HepG2 (cell line): ENCODE measurements around the gene SLCO3A1. TPM values are rescaled to one million over a fixed set of nuclear protein-coding genes. Genes with fewer than 3 reads are reported as not detected.

Source experiments
- ATAC-seq: fragments of 200-7000 bp; cut with Tn5 transposase; 3 replicates; pipeline ENCODE4 v1.9.1; 2020; ENCODE audit warnings: mild to moderate bottlenecking, moderate library complexity
- BruUV-seq: library from RNA; stranded (reverse); fragments of 400-500 nt; replicated peaks from 2 replicates; lab custom pipeline; 2021; lab: Mats Ljungman, UMichigan
- CTCF ChIA-PET: fragments of 300-600 bp; formaldehyde crosslinking; extraction: SDS; loops from one replicate; lab custom pipeline; 2021; ENCODE audit warnings: low total read pairs, inconsistent platforms, low intra/inter-chr PET ratio; lab: Yijun Ruan, JAX
- POLR2A ChIA-PET: fragments of 350-600 bp; sonication (Branson Sonifier 250); formaldehyde crosslinking; loops from one replicate; lab custom pipeline; 2020; ENCODE audit warnings: antibody characterized with exemption, inconsistent platforms; lab: Yijun Ruan, JAX
- DNase-seq: peaks from one replicate; pipeline ENCODE4 v3.0.0-alpha.2; 2015; ENCODE audit warnings: low spot score
- FAIRE-seq: peaks from 3 replicates; lab custom pipeline; 2011; peaks lifted over from hg19 to GRCh38; lab: Jason Lieb, UNC
- H2AFZ ChIP-seq: one replicate; pipeline ENCODE4 v1.6.1; 2011; ENCODE audit warnings: low read length, inconsistent platforms
- H3K27ac ChIP-seq: fragments of 300-600 bp; 3 replicates; pipeline ENCODE4 v1.8.0; 2011; ENCODE audit warnings: mixed run types, mild to moderate bottlenecking, mixed read lengths, low read length, inconsistent platforms; ENCODE audit not compliant: insufficient read depth; ENCODE audit errors: extremely low read length
- H3K27me3 ChIP-seq, 2 experiments: fragments of 200-600 bp in 1 of 2; 2 replicates in 1 of 2; 3 replicates in 1 of 2; pipeline versions ENCODE4 v1.6.0 to v1.8.0; 2011; ENCODE audit warnings: low read length in 2 of 2, mild to moderate bottlenecking in 2 of 2, moderate library complexity in 2 of 2, inconsistent platforms in 1 of 2; ENCODE audit not compliant: insufficient read depth in 2 of 2, control insufficient read depth in 1 of 2
- H3K36me3 ChIP-seq, 2 experiments: fragments of 200-600 bp in 1 of 2; replicated peaks in 1 of 2; 2 replicates in 1 of 2; 3 replicates in 1 of 2; pipeline versions ENCODE4 v1.5.1 to v1.8.0; 2011; ENCODE audit warnings: low read length in 2 of 2, inconsistent platforms in 1 of 2; ENCODE audit not compliant: insufficient read depth in 2 of 2, control insufficient read depth in 1 of 2
- H3K4me1 ChIP-seq: 2 replicates; pipeline ENCODE4 v1.5.1; 2012; ENCODE audit warnings: low read length, inconsistent platforms; ENCODE audit not compliant: insufficient read depth
- H3K4me2 ChIP-seq: 2 replicates; pipeline ENCODE4 v1.6.0; 2011; ENCODE audit warnings: low read depth, low read length, inconsistent platforms
- H3K4me3 ChIP-seq, 3 experiments: fragments of 200-600 bp in 1 of 3; sonication (generic), shearing (Covaris generic) in 1 of 3; replicated peaks in 1 of 3; 2 replicates each; pipeline ENCODE4 v1.5.1; 2011 to 2016; ENCODE audit warnings: low read length in 3 of 3, inconsistent platforms in 2 of 3, low read depth in 2 of 3, mild to moderate bottlenecking in 2 of 3, control low read depth in 1 of 3, mixed read lengths in 1 of 3; ENCODE audit not compliant: insufficient read depth in 1 of 3
- H3K79me2 ChIP-seq: one replicate; pipeline ENCODE4 v1.6.1; 2011; ENCODE audit warnings: low read length, inconsistent platforms; ENCODE audit not compliant: insufficient read depth
- H3K9ac ChIP-seq: 2 replicates; pipeline ENCODE4 v1.6.0; 2011; ENCODE audit warnings: mild to moderate bottlenecking, low read depth, low read length, inconsistent platforms; ENCODE audit not compliant: insufficient read depth
- H3K9me3 ChIP-seq: 2 replicates; pipeline ENCODE4 v1.5.1; 2012; ENCODE audit warnings: mild to moderate bottlenecking, low read length
- H4K20me1 ChIP-seq: 2 replicates; pipeline ENCODE4 v1.6.0; 2011; ENCODE audit warnings: inconsistent platforms, mild to moderate bottlenecking, low read length, moderate library complexity; ENCODE audit not compliant: insufficient read depth
- ASH2L ChIP-seq: fragments of 300-600, 200-600 bp; sonication (generic); IDR thresholded peaks from 2 replicates; pipeline ENCODE4 v1.7.0; 2017; ENCODE audit warnings: low read depth, mild to moderate bottlenecking, moderate library complexity, mixed read lengths, low read length; ENCODE audit not compliant: insufficient read length
- CENPT ChIP-seq: sonication (generic); formaldehyde crosslinking; IDR thresholded peaks from 2 replicates; pipeline ENCODE4 v1.8.0; 2022; ENCODE audit warnings: low read depth, mild to moderate bottlenecking, moderate library complexity, missing genetic modification reagents
- CREB3 ChIP-seq: sonication (generic); formaldehyde crosslinking; IDR thresholded peaks from 2 replicates; pipeline ENCODE4 v1.5.0; 2020; ENCODE audit warnings: missing genetic modification reagents
- FOXK2 ChIP-seq: fragments of 450-650 bp; IDR thresholded peaks from 2 replicates; pipeline ENCODE4 v1.6.1; 2016
- GZF1 ChIP-seq: sonication (generic); formaldehyde crosslinking; IDR thresholded peaks from 2 replicates; pipeline ENCODE4 v1.5.1; 2020; ENCODE audit warnings: mild to moderate bottlenecking, missing genetic modification reagents
- NFKB2 ChIP-seq: sonication (generic); formaldehyde crosslinking; IDR thresholded peaks from 2 replicates; pipeline ENCODE4 v1.4.0; 2020; ENCODE audit warnings: missing genetic modification reagents, borderline replicate concordance
- POGZ ChIP-seq: sonication (generic); formaldehyde crosslinking; IDR thresholded peaks from 2 replicates; pipeline ENCODE4 v1.4.0; 2020; ENCODE audit warnings: mild to moderate bottlenecking, missing genetic modification reagents
- SNAI1 ChIP-seq: sonication (generic); formaldehyde crosslinking; IDR thresholded peaks from 2 replicates; pipeline ENCODE4 v1.5.0; 2020; ENCODE audit warnings: mild to moderate bottlenecking, missing genetic modification reagents, borderline replicate concordance
- ZBTB21 ChIP-seq: sonication (generic); formaldehyde crosslinking; IDR thresholded peaks from 2 replicates; pipeline ENCODE4 v1.4.0; 2020; ENCODE audit warnings: missing genetic modification reagents
- ZFP90 ChIP-seq: sonication (generic); formaldehyde crosslinking; IDR thresholded peaks from 2 replicates; pipeline ENCODE4 v1.8.0; 2022; ENCODE audit warnings: missing genetic modification reagents, mild to moderate bottlenecking, inconsistent platforms, borderline replicate concordance
- ZIK1 ChIP-seq: sonication (generic); formaldehyde crosslinking; IDR thresholded peaks from 2 replicates; pipeline ENCODE4 v1.5.0; 2020; ENCODE audit warnings: mild to moderate bottlenecking, low read depth, missing genetic modification reagents, borderline replicate concordance
- ZNF12 ChIP-seq: sonication (generic); formaldehyde crosslinking; IDR thresholded peaks from 2 replicates; pipeline ENCODE4 v1.5.0; 2020; ENCODE audit warnings: missing genetic modification reagents
- ZNF17 ChIP-seq: sonication (generic); formaldehyde crosslinking; IDR thresholded peaks from 2 replicates; pipeline ENCODE4 v1.5.0; 2020; ENCODE audit warnings: mild to moderate bottlenecking, missing genetic modification reagents
- ZNF362 ChIP-seq: sonication (generic); formaldehyde crosslinking; IDR thresholded peaks from 2 replicates; pipeline ENCODE4 v1.4.0; 2020; ENCODE audit warnings: missing genetic modification reagents, mild to moderate bottlenecking, borderline replicate concordance
- ZNF367 ChIP-seq: sonication (generic); formaldehyde crosslinking; IDR thresholded peaks from 2 replicates; pipeline ENCODE4 v1.4.0; 2020; ENCODE audit warnings: missing genetic modification reagents, borderline replicate concordance
- ZNF83 ChIP-seq: sonication (generic); formaldehyde crosslinking; IDR thresholded peaks from 2 replicates; pipeline ENCODE4 v1.4.0; 2020; ENCODE audit warnings: missing genetic modification reagents, mild to moderate bottlenecking, borderline replicate concordance
- ZSCAN9 ChIP-seq: IDR thresholded peaks from 2 replicates; pipeline ENCODE4 v1.6.1; 2016; ENCODE audit warnings: borderline replicate concordance
- WGBS: methylation state at CpG from one replicate; pipeline ENCODE4 v1.1.6; 2017; ENCODE audit warnings: low lambda C conversion rate; 5-methylcytosine and 5-hydroxymethylcytosine counted together
- in situ Hi-C: cut with HindIII; loops from 2 replicates; pipeline ENCODE4 v1.10.0; 2017; ENCODE audit warnings: low pct_unique_long_range_greater_than_20kb; ENCODE audit not compliant: extremely low pct_ligation_motif_present
- intact Hi-C: fragments of 100-400 bp; cut with micrococcal nuclease; formaldehyde crosslinking; loops from one replicate; pipeline ENCODE4 v1.10.0; 2022; ENCODE audit not compliant: unreplicated experiment
- polyA plus RNA-seq, 8 experiments: library from polyadenylated mRNA; depleted of rRNA in 3 of 8; stranded (reverse) in 7 of 8; unstranded in 1 of 8; fragments of >200 nt; fragmentation: Illumina TruSeq in 4 of 8; extraction: Trizol in 4 of 8; gene quantifications; 2 replicates each; pipeline versions ENCODE4 v1.2.1 to v1.2.3, GENCODE V29; 2011 to 2016; ENCODE audit warnings: low read depth in 4 of 8, missing spikeins in 1 of 8, mixed read lengths in 1 of 8; ENCODE audit not compliant: insufficient read depth in 1 of 8
- total RNA-seq, 5 experiments: library from RNA; depleted of rRNA; stranded (reverse); fragments of >200 nt; fragmentation: Illumina TruSeq; extraction: Trizol; gene quantifications; 2 replicates each; pipeline ENCODE4 v1.2.3, GENCODE V29; 2016; ENCODE audit warnings: low read depth in 1 of 5

SLCO3A1 gene
- total and polyA plus RNA-seq, 2 of the 13 experiments (the other 11 are each of a cell fraction or from before 2014, with no cell fraction given): 0.02 TPM; not detected in 1

DNA sequence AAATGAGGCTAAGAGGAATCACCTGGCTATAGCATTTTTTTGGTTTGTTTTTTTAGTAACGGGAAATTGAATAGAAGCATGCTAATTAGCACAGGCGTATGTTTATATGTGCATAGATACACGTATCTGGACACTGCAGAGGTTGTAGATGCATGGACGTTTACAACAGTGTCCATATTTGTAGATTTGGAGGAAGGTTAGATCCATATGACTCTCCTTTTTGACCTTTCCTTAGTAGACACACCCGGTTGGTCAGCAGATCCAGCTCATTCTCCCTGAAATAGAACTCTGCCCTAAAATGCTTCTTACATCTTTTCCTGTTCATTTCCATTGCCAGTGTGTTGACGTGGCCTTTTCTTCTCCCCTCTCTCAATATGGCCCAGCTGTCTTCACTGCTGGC, 60.1 kb downstream of the SLCO3A1 start (continued):
- TF ChIP-seq ZNF362 (CRISPR knock-in tag) (no peak), SNAI1 (CRISPR knock-in tag) (no peak), POGZ (no peak), GZF1 (CRISPR knock-in tag) (no peak), ZIK1 (CRISPR knock-in tag) (no peak), ZBTB21 (CRISPR knock-in tag) (no peak)

- ChIA-PET POLR2A (no interaction called here), CTCF (no interaction called here)
- TF ChIP-seq ZFP90 (CRISPR knock-in tag): no peak
- TF ChIP-seq ZNF12 (CRISPR knock-in tag): no peak
- no peak for TF ChIP-seq ZNF17
- TF ChIP-seq CREB3 (CRISPR knock-in tag): no peak
- no peak for TF ChIP-seq ASH2L
- no peak for TF ChIP-seq ZNF367 (CRISPR knock-in tag)
- no peak for TF ChIP-seq ZNF83 (CRISPR knock-in tag)
- TF ChIP-seq FOXK2: no peak
- no peak for TF ChIP-seq NFKB2 (CRISPR knock-in tag)
- TF ChIP-seq ZSCAN9 (CRISPR knock-in tag): no peak
- no peak for TF ChIP-seq CENPT (CRISPR knock-in tag)
- no TSS peak for BruUV-seq
- Histone ChIP-seq H3K4me1 (no peaks in the 10 kb centered on the region), H3K4me2 (no peak overlapping the region), H3K4me3 (no peak overlapping the region), H3K9me3 (no peaks in the 10 kb centered on the region), H3K79me2 (no peaks in the 10 kb centered on the region), H3K27me3 (peaks cover 1 to 12% of the 10 kb centered on the region in 2 experiments; a peak in 2 of 5 replicates), H2AFZ (no peak overlapping the region), H3K36me3 (no peaks in the 10 kb centered on the region), H3K27ac (no peak overlapping the region), H4K20me1 (no peaks in the 10 kb centered on the region), H3K9ac (no peak overlapping the region)
- WGBS: 16% methylated on average over 7 of the region's 10 CpGs
- no peak for FAIRE-seq
- intact Hi-C loops (no loop called here), in situ Hi-C loops (no loop called here)
- no peak for ATAC-seq
- no peak for DNase-seq
Observed at GRCh38 chr15:91915576-91915975, 62.1 kb downstream of the SLCO3A1 start.
